HG03060 (cell line): ENCODE data around the gene DMKN.

Experiments
- ATAC-seq: cut with Tn5 transposase; IDR thresholded peaks from one replicate; pipeline ENCODE4 v1.9.1; 2021; ENCODE audit warnings: low read depth, moderate number of reproducible peaks; ENCODE audit not compliant: unreplicated experiment

DMKN gene, protein sequence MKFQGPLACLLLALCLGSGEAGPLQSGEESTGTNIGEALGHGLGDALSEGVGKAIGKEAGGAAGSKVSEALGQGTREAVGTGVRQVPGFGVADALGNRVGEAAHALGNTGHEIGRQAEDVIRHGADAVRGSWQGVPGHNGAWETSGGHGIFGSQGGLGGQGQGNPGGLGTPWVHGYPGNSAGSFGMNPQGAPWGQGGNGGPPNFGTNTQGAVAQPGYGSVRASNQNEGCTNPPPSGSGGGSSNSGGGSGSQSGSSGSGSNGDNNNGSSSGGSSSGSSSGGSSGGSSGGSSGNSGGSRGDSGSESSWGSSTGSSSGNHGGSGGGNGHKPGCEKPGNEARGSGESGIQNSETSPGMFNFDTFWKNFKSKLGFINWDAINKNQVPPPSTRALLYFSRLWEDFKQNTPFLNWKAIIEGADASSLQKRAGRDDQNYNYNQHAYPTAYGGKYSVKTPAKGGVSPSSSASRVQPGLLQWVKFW

DNA sequence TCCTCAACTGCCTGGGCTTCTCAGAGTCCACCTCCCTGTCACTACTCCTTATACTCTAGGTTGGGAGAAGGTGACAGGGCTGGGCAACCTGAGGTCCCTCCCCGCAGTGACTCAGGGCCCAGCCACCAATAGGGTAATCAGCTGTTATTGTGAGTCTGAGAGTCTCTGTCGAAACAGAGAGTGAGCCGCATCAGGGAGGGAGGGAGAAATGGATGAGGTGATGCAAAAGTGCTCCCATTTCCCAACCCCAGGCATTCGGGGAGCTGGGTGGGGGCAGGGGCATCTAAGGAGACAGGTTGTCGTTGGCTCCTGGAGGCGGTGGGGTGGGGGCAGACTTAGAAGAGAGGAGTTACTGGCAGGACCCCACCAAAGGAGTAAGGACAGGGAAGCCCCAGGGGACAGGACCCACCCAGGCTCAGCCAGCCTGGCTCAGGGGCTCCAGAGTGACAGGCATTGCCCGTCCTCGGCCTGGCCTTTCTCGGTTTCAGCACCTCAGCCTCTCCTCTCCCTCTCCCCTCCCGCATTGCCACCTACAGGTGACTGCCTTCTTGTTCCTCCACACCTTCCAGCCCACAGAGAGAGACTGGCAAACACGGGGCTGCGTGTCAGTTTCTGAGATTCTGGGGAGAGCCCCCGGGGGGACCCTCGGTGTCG, at the start of gene DMKN:
Gene DMKN, minus strand, starts transcription at position 22 of the 654 bp plus-strand sequence. CDS start 174 bp downstream, outside the sequence.
- no peak for ATAC-seq

DNA sequence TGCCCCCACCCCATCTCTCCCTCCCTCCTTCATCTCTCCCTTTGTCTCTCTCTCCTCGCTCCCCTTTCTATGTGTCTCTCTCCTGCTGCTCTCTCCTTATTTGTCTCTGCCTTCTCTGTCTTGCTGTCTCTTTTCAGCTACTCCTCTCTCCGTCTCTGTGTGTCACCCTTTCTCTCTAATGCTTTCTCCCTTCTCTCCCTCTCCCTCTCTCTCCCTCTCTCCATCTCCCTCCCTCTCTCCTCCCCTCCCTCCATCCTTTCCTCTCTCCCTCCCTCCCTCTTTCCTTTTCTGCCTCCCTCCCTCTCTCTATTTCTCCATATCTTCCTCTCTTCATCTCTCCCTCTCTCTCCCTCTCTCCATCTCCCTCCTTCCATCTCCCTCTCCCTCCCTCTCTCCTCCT, 49.3 kb upstream of the DMKN start:
- no peak for ATAC-seq

DNA sequence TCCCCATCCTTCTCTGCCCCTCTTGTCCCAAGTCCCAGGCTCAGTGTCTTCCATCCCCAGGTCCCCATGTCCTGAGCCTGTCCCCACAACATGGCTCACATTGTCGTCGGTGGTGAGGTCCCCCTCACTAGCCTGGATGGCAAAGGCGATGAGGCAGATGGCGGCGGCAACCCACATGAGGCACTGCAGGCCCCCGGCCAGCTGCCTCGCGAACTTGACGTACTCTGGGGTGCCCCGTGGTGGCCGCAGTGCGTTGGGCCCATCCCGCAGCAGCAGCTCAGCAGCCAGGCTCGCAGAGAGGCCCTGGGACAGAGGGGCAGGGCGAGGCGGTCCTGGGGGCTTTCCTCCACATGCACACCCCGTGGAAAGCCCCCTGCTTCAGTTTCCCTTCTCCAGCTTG, 48.9 kb upstream of the DMKN start:
- ATAC-seq: no peak

DNA sequence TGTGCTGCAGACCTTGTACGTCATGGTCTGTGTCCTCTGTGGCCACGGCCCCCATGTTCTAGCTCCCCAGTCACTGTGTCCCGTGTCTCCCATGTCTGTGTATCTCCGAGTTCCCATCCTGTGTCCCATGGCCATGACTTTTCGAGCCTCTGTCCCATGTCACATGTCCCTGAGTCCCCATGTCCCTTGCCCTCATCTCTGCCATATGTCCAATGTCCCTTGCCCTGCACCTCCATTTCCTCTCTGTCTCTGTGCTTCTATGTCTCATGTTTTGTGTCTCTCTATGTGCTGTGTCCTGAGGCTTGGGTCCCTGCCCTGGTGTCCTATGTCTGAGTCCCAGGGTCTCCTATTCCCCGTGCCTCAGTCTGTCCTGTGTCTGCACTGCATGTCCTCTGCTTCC, 48.0 kb upstream of the DMKN start:
- no peak for ATAC-seq

DNA sequence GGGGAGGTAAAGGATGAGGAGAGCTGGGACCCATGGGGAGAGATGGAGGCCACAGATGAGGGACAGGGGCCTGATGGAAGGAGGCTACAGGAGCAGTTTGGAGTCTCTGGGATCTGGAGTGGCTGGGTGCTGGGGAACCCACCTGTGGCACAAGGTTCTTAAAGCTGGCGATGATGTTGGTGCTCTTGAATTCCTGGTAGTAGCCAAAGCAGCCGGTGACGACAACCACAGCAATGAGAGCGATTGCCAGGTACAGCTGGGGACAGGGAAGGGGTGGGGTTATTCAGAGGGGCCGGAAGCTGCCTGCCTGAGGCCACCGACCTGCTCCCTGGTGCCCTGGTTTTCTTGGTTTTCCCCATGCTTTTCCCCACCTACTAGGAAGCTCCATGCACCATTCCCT, 47.2 kb upstream of the DMKN start:
- ATAC-seq: no peak

DNA sequence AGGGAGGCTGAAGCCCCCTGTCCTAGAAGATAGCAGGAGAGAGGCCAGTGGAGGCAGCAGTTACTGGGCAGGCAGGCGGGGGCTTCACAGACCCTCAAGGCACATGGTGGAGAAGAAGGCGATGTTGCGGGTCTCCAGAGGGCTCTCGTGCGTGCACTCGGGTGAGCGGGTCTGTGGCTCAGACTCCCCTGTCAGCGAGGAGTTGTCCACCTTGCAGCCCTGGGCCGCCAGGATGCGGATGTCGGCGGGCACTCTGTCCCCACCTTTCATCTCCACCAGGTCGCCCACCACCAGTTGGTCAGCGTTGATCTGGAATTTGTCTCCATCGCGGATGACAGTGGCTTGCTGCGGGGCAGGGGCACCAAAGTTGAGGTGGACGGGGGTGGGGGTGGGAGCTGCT, 46.8 kb upstream of the DMKN start:
- ATAC-seq: no peak

DNA sequence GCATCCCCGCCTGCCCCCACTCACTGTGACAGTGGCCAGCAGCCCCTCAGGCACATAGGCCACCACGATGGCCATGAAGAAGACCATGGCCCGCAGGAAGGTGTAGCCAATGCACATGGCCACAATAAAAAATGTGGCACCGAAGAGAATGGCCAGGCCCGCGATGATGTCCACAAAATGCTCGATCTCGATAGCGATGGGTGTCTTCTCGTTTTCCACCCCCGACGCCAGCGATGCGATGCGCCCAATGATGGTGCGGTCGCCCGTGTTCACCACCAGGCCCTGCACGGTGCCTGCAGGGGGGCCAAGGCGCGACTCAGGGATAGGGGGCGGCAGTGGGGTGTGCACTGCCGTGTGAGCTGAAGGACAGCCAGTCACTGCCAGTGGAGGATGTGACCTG, 46.3 kb upstream of the DMKN start:
- ATAC-seq: no peak

DNA sequence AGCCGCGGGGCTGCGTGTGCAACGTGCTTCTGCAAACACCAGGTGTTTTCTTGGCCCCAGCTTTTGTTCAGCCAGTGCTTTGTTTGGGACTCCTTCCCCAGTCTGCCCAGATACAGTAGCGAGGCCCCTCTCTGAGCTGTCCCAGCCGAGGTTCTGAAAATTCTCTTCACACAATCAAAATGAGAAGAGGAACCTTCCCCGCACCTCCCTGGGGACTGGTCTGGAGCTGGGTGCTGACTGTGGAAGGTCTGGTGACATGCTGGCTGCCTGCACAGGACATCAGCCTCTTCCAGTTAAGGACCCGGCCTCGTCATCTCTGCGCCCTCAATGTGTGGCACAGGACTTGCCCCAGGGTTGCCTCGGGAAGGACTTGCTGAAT, 45.8 kb upstream of the DMKN start:
- no peak for ATAC-seq

DNA sequence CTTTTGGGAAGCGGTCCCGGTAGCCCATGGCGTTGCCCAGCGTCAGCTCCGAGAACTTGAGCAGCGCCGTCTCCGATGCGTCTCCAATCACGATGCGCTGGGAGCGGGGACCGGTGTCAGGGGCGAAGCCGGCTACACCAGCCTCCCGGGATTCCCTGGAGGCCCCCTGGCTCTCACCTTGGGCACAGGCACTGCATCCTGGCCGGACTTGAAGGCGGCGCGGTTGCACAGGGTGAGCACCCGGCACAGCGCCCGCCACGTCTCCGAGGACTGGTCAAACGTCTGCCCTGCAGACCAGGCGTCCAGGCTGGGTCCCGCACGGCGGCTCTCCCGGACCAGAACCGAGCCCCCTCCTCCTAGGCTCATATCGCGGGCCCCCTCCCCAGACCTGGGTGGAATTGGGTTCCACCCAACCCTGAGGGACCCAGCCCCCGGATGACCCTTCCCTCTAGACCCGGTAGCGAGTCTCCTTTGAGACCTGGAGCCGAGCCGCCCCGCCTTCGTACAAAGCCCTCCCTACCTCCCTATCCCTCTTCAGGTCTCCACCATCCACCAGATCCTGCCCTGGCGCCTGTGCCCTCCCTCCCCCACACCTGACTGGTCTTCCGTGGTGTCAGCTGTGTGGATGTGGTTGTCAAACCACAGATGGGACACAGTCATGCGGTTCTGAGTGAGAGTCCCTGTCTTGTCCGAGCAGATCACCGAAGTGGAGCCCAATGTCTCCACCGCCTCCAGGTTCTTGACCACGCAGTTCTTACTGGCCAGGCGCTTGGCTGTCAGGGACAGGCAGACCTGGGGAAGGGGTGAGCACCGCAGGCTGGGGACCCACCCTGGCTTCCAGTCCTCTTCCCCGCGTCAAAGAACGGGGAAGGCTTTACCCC, 45.2 kb upstream of the DMKN start:
- no peak for ATAC-seq

DNA sequence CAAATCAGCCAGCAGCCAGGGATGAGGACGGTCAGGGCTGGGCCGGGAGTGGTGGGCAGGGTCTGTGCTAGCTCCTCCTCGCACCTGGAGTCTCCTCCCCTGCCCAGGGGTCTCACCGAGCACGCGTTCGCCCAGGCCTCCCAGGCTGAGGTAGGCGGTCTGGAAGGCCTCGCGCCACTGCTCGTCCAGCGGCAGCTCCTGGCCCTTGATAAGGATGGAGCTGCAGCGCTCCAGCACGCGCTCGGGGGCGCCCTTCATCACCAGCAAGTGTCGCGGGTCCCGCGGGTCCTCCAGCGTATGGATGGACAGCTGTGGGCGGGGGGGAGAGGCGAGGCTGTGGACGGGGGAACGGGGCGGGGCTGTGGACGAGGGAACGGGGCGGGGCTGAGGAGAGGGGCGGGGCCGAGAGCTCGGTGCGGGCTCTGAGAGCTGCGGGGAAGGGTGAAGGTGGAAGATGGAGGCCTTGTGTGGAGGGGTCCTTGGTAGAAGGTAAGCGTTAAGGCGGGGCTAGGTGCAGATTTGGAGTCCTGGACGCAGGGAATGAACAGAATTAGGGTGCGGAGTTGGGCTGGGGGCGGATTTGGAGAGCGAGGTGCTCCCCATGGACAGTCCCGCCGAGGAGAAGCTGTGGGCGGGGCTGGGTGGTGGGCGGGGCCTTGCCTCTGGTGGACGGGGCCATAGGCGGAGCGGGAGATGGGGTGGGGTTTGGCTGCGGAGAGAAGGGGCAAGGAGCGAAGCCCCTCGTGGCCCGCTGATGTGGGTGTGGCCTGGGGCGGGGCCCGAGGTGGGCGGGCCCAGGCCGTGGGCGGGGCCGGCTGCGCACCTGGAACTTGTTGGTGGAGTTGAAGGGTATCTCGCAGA, 44.3 kb upstream of the DMKN start:
- ATAC-seq: no peak

DNA sequence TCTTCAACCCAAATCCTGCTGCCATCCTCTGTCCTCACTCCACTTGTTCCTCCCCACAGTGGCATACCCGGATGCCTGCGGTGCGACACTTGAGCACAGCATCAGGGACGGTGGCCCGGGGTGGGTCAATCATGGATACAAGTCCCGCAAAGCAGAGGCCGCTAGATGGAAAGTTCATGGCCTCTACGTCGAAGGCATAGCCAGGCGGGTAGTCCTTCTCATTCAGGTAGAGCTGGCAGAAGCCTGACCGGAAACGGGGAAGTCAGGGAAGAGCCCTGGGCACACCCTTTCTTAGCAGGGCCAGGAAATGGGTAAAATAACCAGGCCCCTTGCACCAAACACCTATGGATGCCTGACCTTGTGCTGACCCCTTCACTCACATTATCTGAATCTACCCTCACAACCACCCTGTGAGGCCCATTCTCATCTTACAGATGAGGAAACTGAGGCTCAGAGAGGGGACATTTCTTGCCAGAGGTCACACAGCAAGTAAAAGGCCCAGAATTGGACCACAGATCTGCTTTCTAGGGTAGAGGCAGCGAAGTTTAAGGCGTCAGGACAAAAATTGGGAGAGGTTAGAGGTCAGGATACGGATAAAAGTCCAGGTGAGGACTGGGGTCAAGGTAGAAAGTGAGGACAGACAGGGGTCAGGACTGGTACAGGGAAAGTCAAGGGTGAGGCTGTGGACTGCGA, 43.5 kb upstream of the DMKN start:
- ATAC-seq: no peak

DNA sequence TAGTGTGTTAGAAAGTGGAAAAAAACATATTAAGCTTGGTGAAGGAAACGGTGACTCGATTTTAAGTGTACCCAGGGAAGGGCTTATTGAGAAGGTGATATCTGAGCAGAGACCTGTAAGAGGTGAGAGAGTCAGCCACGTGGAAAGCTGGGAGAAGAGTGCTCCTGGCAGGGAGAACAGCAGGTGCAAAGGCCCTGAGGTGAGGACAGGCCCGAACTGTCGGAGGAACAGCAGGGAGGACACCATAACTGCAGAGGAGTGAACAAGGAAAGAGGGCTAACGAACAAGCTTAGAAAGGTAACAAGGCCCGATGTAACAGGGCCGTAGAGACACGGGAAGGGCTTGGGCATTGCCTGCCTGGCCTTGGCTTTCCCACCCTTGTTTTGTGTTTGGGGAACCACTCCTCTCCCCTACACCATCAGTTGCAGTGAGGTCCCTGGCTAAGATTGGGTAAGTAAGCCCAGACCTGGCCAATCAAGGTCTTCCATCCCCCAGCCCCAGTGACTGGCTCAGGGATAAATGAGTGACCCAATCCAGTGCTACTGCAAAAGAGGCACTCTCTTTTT, 42.7 kb upstream of the DMKN start:
- ATAC-seq: no peak

DNA sequence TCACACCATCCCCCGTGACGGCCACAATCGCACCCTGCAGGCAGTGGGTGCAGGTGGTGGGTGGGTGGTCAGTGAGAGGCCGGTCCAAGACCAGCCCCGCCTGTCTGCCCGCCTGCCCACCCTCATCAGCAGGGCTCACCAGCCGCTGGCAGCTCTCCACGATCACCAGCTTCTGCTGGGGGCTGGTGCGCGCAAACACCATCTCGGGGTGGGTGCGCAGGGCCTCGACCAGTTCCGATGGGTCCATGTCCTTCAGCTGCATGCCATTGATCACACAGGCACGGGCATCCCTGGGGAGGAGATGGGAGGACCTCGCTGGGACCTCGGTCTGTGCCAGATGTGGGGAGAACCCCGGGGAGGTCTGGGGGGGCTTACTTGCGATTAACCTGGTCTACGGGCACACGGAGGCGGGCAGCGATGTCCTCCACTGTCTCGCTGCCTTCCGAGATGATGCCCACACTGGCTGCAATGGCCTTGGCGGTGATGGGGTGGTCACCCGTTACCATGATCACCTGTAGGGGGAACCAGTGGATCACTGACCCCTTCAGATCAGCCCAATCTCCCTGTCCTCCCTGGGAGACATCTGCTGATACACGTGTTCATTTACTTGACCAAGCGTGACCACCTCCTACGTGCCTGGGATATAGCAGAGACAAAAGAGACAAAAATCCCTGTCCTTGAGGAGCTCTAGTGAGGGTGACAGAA, 42.0 kb upstream of the DMKN start:
- no peak for ATAC-seq

DNA sequence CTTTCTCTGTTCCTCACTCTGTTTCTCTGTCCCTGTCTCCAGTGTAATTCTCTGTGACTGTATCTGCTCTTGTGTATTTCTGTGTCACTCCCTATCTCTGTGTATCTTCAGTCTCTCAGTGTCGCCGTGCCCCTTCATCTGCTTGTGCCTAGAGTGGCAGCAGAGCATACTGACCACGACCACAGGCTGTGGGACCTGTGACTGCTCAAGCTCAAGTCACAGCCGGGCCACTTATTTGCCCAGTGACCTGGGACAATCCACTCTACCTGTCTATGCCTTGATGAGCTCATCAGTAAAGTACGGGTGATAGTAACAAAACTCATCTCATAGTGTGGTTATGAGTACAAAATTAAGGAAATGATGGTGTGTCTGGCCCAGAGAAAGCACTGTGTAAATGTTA, 40.6 kb upstream of the DMKN start:
- ATAC-seq: no peak

DNA sequence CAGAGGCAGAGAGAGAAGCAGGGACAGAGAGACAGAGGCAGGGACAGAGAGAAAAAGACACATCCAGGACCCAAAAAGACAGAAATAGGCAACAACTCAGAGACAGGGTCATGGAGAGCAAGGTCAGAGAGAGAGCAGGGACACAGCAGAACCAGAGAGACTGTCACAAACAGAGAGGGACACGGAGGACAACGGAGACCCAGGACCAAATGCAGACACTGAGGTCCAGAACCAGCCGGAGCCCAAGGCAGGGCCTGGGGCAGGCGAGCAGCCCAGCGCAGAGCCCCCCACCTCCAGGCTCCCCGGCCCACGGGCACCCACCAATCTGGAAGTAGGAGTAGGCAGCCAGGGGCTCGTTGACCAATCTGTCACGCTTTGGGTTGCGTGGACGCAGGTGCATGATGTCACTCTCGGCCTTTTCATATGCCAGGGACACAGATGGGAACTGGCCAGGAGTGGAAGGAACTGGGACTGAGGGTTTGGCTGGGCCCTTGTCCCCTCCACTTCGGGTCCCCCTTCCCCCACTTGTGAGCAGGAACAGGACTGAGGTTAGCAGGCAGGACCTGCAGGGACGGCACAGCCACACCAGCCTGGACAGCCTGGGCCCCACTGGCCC, 40.0 kb upstream of the DMKN start:
- no peak for ATAC-seq

DNA sequence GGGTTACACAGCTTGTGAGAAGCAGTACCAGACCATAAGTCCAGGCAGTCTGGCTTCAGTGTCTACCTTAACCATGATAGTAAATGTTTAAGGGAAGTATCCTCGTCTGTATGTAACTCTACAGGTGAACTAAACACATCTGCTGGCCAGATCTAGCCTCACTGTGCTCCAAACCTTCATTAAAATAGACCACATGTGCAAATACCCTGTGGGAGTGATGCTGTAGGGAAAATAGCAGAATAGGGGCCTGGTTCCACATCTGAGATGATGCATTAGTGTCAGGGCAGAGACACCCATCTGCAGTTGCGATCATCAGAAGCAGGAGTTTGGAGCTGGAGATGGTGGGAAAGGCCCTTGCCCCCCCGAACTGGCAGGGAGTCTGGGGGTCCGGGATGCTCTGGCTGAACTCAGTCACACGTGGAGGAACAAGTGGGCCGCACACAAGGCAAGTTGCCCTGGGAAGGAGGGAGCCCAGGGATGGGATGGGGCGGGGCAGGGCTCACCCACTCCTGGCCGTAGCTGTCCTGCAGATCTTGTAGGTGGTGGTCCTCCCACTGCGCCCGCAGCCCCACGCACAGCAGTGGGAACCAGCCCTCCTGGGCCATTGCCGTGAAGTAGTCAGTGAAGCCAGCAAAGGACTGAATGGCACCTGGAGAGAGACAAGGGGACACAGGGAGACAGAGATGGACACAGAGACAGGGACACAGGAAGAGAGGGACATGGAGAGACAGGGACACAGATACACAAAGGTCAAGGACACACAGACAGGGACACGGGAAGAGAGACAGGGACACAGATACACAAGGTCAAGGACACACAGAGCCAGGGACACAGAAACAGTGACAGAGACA, 39.3 kb upstream of the DMKN start:
- no peak for ATAC-seq

DNA sequence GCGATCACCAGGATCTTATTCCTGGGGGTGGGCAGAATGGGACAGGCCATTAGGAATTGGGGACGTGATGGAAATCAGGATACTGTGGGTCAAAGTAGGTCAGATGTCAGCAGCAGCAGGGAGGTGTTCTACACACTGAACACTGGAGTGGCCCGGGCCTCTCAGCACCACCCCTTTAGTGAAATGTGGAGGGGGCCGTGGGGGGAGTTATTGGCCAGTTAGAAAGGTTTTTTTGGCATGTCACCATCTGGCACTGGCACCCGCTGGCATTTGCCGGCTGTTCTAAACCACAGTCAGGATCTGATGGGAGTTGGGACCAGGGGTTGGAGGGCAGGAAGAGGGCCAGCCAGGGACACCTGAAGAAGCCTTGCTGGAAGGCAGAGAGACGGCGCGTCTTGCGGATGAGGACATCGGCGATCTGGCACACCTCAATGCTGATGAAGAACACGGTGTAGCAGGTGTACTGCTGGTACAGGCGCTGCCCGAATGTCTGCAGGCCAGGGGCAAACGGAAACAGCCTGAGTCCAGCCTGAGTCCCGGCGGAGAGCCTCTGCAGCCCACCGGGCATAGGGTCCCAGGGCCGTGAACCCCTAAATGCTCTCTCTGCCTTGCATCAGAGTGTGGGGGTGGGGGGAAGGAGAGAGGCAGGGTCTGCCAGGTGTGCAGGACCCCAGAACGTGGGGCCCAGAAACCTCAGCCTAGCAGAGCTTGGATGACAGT, 37.8 kb upstream of the DMKN start:
- no peak for ATAC-seq
